SK-N-SH (cell line): ENCODE data around the gene GALNTL6. TPM values are rescaled to one million over a fixed set of nuclear protein-coding genes. Genes with fewer than 3 reads are reported as not detected.

Experiments
- CTCF ChIA-PET: fragments of 300-600, 350-600 bp; formaldehyde crosslinking; extraction: SDS; loops from one replicate; lab custom pipeline; 2021; lab: Yijun Ruan, JAX
- POLR2A ChIA-PET: fragments of 350-600 bp; sonication (Branson Sonifier 250); formaldehyde crosslinking; extraction: SDS; loops from one replicate; lab custom pipeline; 2020; ENCODE audit warnings: antibody characterized with exemption, inconsistent platforms; lab: Yijun Ruan, JAX
- DNase-seq: peaks from one replicate; pipeline ENCODE4 v3.0.0; 2012
- H2AFZ ChIP-seq: fragments of 200-600 bp; sonication (generic); 2 replicates; pipeline ENCODE4 v1.8.1; 2016; ENCODE audit warnings: antibody characterized with exemption, mild to moderate bottlenecking, low read depth
- H3F3A ChIP-seq: fragments of 200-600 bp; sonication (generic); replicated peaks from 2 replicates; pipeline ENCODE3; 2016; ENCODE audit warnings: antibody characterized with exemption, mild to moderate bottlenecking; ENCODE audit not compliant: insufficient read depth
- H3K27ac ChIP-seq, 2 experiments: fragments of 200-500 bp in 1 of 2; fragments of 200-600 bp in 1 of 2; sonication (Bioruptor generic) in 1 of 2; sonication (generic), shearing (Covaris generic) in 1 of 2; 2 replicates each; pipeline versions ENCODE4 v1.5.1 to v1.6.1; 2014 to 2016; ENCODE audit warnings: low read depth in 2 of 2, inconsistent platforms in 1 of 2, low read length in 1 of 2, mild to moderate bottlenecking in 1 of 2, mixed read lengths in 1 of 2
- H3K27me3 ChIP-seq: fragments of 200-600 bp; sonication (generic), shearing (Covaris generic); 2 replicates; pipeline ENCODE4 v1.6.1; 2016; ENCODE audit warnings: mixed run types; ENCODE audit not compliant: insufficient read depth
- H3K36me3 ChIP-seq, 2 experiments: fragments of 200-500 bp in 1 of 2; fragments of 200-600 bp in 1 of 2; sonication (Bioruptor generic) in 1 of 2; sonication (generic) in 1 of 2; replicated peaks in 1 of 2; 2 replicates each; pipeline versions ENCODE3 to v1.5.1; 2014 to 2016; ENCODE audit warnings: low read length in 1 of 2, mild to moderate bottlenecking in 1 of 2; ENCODE audit not compliant: insufficient read depth in 2 of 2, control insufficient read depth in 1 of 2
- H3K4me1 ChIP-seq, 2 experiments: fragments of 200-500 bp in 1 of 2; fragments of 200-600 bp in 1 of 2; sonication (Bioruptor generic) in 1 of 2; sonication (generic), shearing (Covaris generic) in 1 of 2; 2 replicates each; pipeline versions ENCODE4 v1.5.1 to v1.6.1; 2014 to 2016; ENCODE audit warnings: low read depth in 1 of 2, low read length in 1 of 2, mixed run types in 1 of 2; ENCODE audit not compliant: insufficient read depth in 2 of 2, control insufficient read depth in 1 of 2
- H3K4me2 ChIP-seq: fragments of 200-600 bp; sonication (generic), shearing (Covaris generic); 2 replicates; pipeline ENCODE4 v1.6.1; 2017; ENCODE audit warnings: mixed run types
- H3K4me3 ChIP-seq, 2 experiments: fragments of 200-500 bp in 1 of 2; fragments of 200-600 bp in 1 of 2; sonication (Bioruptor generic) in 1 of 2; sonication (generic), shearing (Covaris generic) in 1 of 2; 2 replicates each; pipeline versions ENCODE4 v1.5.1 to v1.8.1; 2014 to 2016; ENCODE audit warnings: low read depth in 2 of 2, inconsistent platforms in 1 of 2, low read length in 1 of 2, mild to moderate bottlenecking in 1 of 2, mixed read lengths in 1 of 2, moderate library complexity in 1 of 2
- H3K79me2 ChIP-seq: fragments of 200-600 bp; sonication (generic); 2 replicates; pipeline ENCODE4 v1.8.1; 2017; ENCODE audit warnings: mild to moderate bottlenecking; ENCODE audit not compliant: insufficient read depth
- H3K9ac ChIP-seq: fragments of 200-600 bp; sonication (generic); 2 replicates; pipeline ENCODE4 v1.6.1; 2017; ENCODE audit warnings: mixed run types
- H3K9me2 ChIP-seq: fragments of 200-600 bp; sonication (generic); 2 replicates; pipeline ENCODE4 v1.6.1; 2017; ENCODE audit warnings: mixed run types
- H3K9me3 ChIP-seq: fragments of 200-600 bp; sonication (generic); 2 replicates; pipeline ENCODE4 v1.6.1; 2017; ENCODE audit warnings: mixed run types, mild to moderate bottlenecking, moderate library complexity
- H4K20me1 ChIP-seq: fragments of 200-600 bp; sonication (generic); 2 replicates; pipeline ENCODE4 v1.6.1; 2017; ENCODE audit warnings: mild to moderate bottlenecking, mixed run types; ENCODE audit not compliant: insufficient read depth
- EZH2phosphoT487 ChIP-seq: fragments of 200-600 bp; sonication (generic); IDR thresholded peaks from 2 replicates; pipeline ENCODE4 v1.6.1; 2017; ENCODE audit warnings: low read depth, mixed run types, mild to moderate bottlenecking, antibody characterized with exemption, moderate library complexity, borderline replicate concordance
- GABPA ChIP-seq: IDR thresholded peaks from 2 replicates; pipeline ENCODE4 v1.4.0; 2012; ENCODE audit warnings: low read depth, mild to moderate bottlenecking
- JUND ChIP-seq: IDR thresholded peaks from 2 replicates; pipeline ENCODE4 v1.4.0; 2012
- MEF2A ChIP-seq: IDR thresholded peaks from 2 replicates; pipeline ENCODE4 v1.4.0; 2012; ENCODE audit warnings: low read depth, borderline replicate concordance
- NFIC ChIP-seq: IDR thresholded peaks from 2 replicates; pipeline ENCODE4 v1.4.0; 2012; ENCODE audit warnings: borderline replicate concordance
- POLR2AphosphoS5 ChIP-seq: IDR thresholded peaks from 2 replicates; pipeline ENCODE4 v1.6.1; 2012; ENCODE audit warnings: low read depth, low read length
- SIN3A ChIP-seq: IDR thresholded peaks from 2 replicates; pipeline ENCODE4 v1.6.1; 2012; ENCODE audit warnings: low read depth, mild to moderate bottlenecking, low read length, moderate library complexity, borderline replicate concordance
- TCF12 ChIP-seq: IDR thresholded peaks from 2 replicates; pipeline ENCODE4 v1.4.0; 2012
- WGBS: methylation state at CpG from one replicate; pipeline ENCODE4 v1.1.6; 2017; ENCODE audit warnings: low lambda C conversion rate; 5-methylcytosine and 5-hydroxymethylcytosine counted together
- polyA plus RNA-seq, 3 experiments: library from polyadenylated mRNA; depleted of rRNA; stranded (reverse); fragments of >200 nt; gene quantifications; 2 replicates each; pipeline ENCODE4 v1.2.3, GENCODE V29; 2012
- TF ChIP-seq, protein P1 (sequence below): IDR thresholded peaks from 2 replicates; pipeline ENCODE4; 2012
- TF ChIP-seq, protein P2 (sequence below): fragments of 200-600 bp; sonication (generic); IDR thresholded peaks from 2 replicates; pipeline ENCODE4 v1.6.1; 2017; ENCODE audit warnings: antibody characterized with exemption, mild to moderate bottlenecking, moderate library complexity
- TF ChIP-seq, protein P3 (sequence below): fragments of 150-350 bp; IDR thresholded peaks from 2 replicates; pipeline ENCODE4 v1.6.1; 2016; ENCODE audit warnings: mild to moderate bottlenecking, low read depth, low read length
- TF ChIP-seq, protein P4 (sequence below): IDR thresholded peaks from 2 replicates; pipeline ENCODE4 v1.4.0; 2012; ENCODE audit warnings: low read depth, borderline replicate concordance

Gene GALNTL6
- polyA plus RNA-seq, 1 of the 3 experiments (the other 2 are of a cell fraction), result 0.07 TPM

DNA sequence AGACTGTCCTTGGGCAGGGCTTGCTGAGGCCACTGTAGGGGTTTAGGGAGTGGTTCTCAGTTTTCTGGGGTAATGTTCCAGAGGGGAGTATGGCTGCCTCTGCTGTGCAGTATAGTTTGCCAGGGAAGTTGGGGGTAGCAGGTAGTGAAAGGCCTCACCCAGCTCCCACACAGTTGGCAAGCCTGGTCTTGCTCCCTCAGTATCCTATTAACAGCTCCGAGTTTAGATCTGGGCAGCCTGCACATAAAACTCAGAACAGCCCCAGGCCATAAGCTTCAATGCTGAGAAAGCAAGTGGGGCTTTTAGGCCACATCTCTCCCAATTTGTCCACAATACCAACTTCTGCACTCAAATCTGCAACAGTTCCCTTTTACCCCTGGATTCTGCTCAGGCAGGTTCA is 205.2 kb downstream of the GALNTL6 start:
- WGBS, result 0% methylated on average over 1 of the region's 1 CpG
- TF ChIP-seq TCF12, result no peak
- no peak for TF ChIP-seq GABPA
- TF ChIP-seq, protein P1, sequence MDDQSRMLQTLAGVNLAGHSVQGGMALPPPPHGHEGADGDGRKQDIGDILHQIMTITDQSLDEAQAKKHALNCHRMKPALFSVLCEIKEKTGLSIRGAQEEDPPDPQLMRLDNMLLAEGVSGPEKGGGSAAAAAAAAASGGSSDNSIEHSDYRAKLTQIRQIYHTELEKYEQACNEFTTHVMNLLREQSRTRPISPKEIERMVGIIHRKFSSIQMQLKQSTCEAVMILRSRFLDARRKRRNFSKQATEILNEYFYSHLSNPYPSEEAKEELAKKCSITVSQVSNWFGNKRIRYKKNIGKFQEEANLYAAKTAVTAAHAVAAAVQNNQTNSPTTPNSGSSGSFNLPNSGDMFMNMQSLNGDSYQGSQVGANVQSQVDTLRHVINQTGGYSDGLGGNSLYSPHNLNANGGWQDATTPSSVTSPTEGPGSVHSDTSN, result no peak
- no peak for TF ChIP-seq JUND
- TF ChIP-seq NFIC, result no peak

DNA sequence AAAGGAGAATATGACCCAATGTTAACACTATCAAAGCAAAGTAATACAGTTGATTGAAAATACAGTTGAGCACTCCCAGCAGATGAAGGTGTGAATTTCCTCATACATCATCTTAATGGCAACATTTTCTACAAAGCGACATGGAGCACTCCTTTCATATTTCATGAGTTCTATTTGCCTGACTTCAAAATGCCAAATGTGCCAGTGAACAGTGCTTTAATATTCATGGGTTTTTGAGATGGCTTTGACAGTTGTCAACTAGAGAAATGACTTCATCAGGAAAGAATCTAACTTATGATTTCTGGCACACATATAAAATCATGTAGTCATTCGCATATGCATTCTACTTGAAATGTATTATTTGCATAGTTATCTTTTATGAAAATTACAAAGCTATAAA is 222.4 kb downstream of the GALNTL6 start:
- H3F3A ChIP-seq, result no peaks in the 10 kb centered on the region
- no peak overlapping the region for H3K27ac ChIP-seq
- no peaks in the 10 kb centered on the region for H3K27me3 ChIP-seq
- no peaks in the 10 kb centered on the region for H3K9me2 ChIP-seq
- CTCF ChIA-PET, result no interaction called here
- no peak overlapping the region for H3K9ac ChIP-seq
- H3K4me2 ChIP-seq, result no peak overlapping the region
- H3K79me2 ChIP-seq, result no peaks in the 10 kb centered on the region
- no peaks in the 10 kb centered on the region for H3K9me3 ChIP-seq
- DNase-seq, result no peak
- TF ChIP-seq, protein P2, sequence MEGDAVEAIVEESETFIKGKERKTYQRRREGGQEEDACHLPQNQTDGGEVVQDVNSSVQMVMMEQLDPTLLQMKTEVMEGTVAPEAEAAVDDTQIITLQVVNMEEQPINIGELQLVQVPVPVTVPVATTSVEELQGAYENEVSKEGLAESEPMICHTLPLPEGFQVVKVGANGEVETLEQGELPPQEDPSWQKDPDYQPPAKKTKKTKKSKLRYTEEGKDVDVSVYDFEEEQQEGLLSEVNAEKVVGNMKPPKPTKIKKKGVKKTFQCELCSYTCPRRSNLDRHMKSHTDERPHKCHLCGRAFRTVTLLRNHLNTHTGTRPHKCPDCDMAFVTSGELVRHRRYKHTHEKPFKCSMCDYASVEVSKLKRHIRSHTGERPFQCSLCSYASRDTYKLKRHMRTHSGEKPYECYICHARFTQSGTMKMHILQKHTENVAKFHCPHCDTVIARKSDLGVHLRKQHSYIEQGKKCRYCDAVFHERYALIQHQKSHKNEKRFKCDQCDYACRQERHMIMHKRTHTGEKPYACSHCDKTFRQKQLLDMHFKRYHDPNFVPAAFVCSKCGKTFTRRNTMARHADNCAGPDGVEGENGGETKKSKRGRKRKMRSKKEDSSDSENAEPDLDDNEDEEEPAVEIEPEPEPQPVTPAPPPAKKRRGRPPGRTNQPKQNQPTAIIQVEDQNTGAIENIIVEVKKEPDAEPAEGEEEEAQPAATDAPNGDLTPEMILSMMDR, result no peak
- H4K20me1 ChIP-seq, result no peaks in the 10 kb centered on the region
- H3K4me1 ChIP-seq, result no peaks in the 10 kb centered on the region; a peak in 1 of 4 replicates
- no peak overlapping the region for H2AFZ ChIP-seq
- POLR2A ChIA-PET, result no interaction called here
- WGBS, result 69% methylated on average over 2 of the region's 2 CpGs
- no peaks in the 10 kb centered on the region for H3K36me3 ChIP-seq
- H3K4me3 ChIP-seq, result no peak overlapping the region

More for the DNA sequence above, 205.2 kb downstream of the GALNTL6 start:
- no peaks in the 10 kb centered on the region for H4K20me1 ChIP-seq
- no peaks in the 10 kb centered on the region for H3K9me3 ChIP-seq
- no peaks in the 10 kb centered on the region for H3K79me2 ChIP-seq
- H3K36me3 ChIP-seq, result no peaks in the 10 kb centered on the region
- DNase-seq, result no peak
- H3K4me1 ChIP-seq, result no peaks in the 10 kb centered on the region
- H3K9ac ChIP-seq, result no peak overlapping the region
- ChIA-PET POLR2A (no interaction called here), CTCF (interaction anchor here (0.8 kb wide), 1 partner anchor 1104 kb away, joined by 3 read pairs; no protein-coding TSS in a partner anchor)
- no peaks in the 10 kb centered on the region for H3K27me3 ChIP-seq
- no peaks in the 10 kb centered on the region for H3K9me2 ChIP-seq
- no peak overlapping the region for H2AFZ ChIP-seq
- H3F3A ChIP-seq, result no peaks in the 10 kb centered on the region
- H3K4me2 ChIP-seq, result no peak overlapping the region
- no peak overlapping the region for H3K4me3 ChIP-seq
- H3K27ac ChIP-seq, result no peak overlapping the region

DNA sequence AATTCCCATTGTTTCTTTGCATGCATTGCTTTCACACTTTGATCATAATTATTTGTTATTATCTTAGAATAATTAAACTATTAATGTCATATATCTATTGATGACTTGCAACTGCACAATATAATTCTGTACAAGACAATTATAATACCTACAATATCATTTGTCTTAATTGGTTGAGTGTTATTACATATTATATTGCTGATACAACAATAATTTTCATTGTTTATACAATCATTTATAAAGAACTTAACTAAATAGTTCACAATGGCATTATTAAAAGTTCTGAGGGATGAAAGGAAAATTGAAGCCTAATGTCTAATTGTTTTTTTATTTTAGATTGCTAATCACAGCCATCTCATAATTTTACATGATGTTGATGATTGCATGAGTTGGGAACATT is 227.6 kb downstream of the GALNTL6 start:
- POLR2A ChIA-PET, result no interaction called here
- TF ChIP-seq EZH2phosphoT487 (no peak), MEF2A (no peak), POLR2AphosphoS5 (no peak), SIN3A (no peak)
- TF ChIP-seq, protein P3, sequence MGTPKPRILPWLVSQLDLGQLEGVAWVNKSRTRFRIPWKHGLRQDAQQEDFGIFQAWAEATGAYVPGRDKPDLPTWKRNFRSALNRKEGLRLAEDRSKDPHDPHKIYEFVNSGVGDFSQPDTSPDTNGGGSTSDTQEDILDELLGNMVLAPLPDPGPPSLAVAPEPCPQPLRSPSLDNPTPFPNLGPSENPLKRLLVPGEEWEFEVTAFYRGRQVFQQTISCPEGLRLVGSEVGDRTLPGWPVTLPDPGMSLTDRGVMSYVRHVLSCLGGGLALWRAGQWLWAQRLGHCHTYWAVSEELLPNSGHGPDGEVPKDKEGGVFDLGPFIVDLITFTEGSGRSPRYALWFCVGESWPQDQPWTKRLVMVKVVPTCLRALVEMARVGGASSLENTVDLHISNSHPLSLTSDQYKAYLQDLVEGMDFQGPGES, result no peak
- TF ChIP-seq, protein P4, sequence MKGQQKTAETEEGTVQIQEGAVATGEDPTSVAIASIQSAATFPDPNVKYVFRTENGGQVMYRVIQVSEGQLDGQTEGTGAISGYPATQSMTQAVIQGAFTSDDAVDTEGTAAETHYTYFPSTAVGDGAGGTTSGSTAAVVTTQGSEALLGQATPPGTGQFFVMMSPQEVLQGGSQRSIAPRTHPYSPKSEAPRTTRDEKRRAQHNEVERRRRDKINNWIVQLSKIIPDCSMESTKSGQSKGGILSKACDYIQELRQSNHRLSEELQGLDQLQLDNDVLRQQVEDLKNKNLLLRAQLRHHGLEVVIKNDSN, result no peak
- no peak for DNase-seq

More for the DNA sequence above, 227.6 kb downstream of the GALNTL6 start:
- Histone ChIP-seq H3K9me2 (no peaks in the 10 kb centered on the region), H3K4me3 (no peak overlapping the region), H3K9ac (no peak overlapping the region), H3K79me2 (no peaks in the 10 kb centered on the region), H3F3A (no peaks in the 10 kb centered on the region), H3K4me2 (no peak overlapping the region), H3K9me3 (no peaks in the 10 kb centered on the region), H3K36me3 (no peaks in the 10 kb centered on the region), H2AFZ (no peak overlapping the region), H3K27me3 (no peaks in the 10 kb centered on the region), H4K20me1 (no peaks in the 10 kb centered on the region), H3K4me1 (no peaks in the 10 kb centered on the region; a peak in 2 of 4 replicates), H3K27ac (no peak overlapping the region)
- CTCF ChIA-PET, result no interaction called here
